Endothelial cell of umbilical vein (primary cell): ENCODE results near the gene CFAP43. TPM values are rescaled to one million over a fixed set of nuclear protein-coding genes. Genes with fewer than 3 reads are reported as not detected.
"Not testable (repeated sequence)": the region's sequence is repeated elsewhere in the genome, so short reads cannot be mapped to it uniquely, and the experiment has no call there.

ENCODE experiments used
- BruUV-seq: library from RNA; stranded (reverse); fragments of 400-500 nt; replicated peaks from 2 replicates; lab custom pipeline; 2021; lab: Mats Ljungman, UMichigan
- CTCF ChIA-PET: fragments of 300-600, 350-600 bp; sonication (Branson Sonifier 250); formaldehyde crosslinking; loops from one replicate; lab custom pipeline; 2021; ENCODE audit warnings: antibody characterized with exemption, inconsistent platforms; lab: Charles Lee
- POLR2A ChIA-PET: fragments of 300-600, 350-600 bp; sonication (Branson Sonifier 250); formaldehyde crosslinking; loops from one replicate; lab custom pipeline; 2021; ENCODE audit warnings: antibody characterized with exemption, inconsistent platforms; lab: Charles Lee
- DNase-seq: peaks from one replicate; pipeline ENCODE4 v3.0.0-alpha.2; 2011; ENCODE audit warnings: low read depth, low spot score
- FAIRE-seq: peaks from 2 replicates; lab custom pipeline; 2011; peaks lifted over from hg19 to GRCh38; lab: Jason Lieb, UNC
- H2AFZ ChIP-seq: 2 replicates; pipeline ENCODE4 v1.6.0; 2012; ENCODE audit warnings: low read depth, low read length, control low read depth, inconsistent platforms
- H3K27ac ChIP-seq: 2 replicates; pipeline ENCODE4 v1.5.1; 2011; ENCODE audit warnings: low read depth, mild to moderate bottlenecking, control low read depth, low read length, moderate library complexity; ENCODE audit not compliant: insufficient read depth
- H3K27me3 ChIP-seq, 2 experiments: 2 replicates each; pipeline versions ENCODE4 v1.6.0 to v1.6.1; 2011; ENCODE audit warnings: low read length in 2 of 2, mixed read lengths in 1 of 2; ENCODE audit not compliant: control insufficient read depth in 2 of 2, insufficient read depth in 2 of 2
- H3K36me3 ChIP-seq, 2 experiments: 2 replicates in 1 of 2; 3 replicates in 1 of 2; pipeline ENCODE4 v1.5.1; 2011; ENCODE audit warnings: low read length in 2 of 2, mild to moderate bottlenecking in 1 of 2, moderate library complexity in 1 of 2; ENCODE audit not compliant: control insufficient read depth in 2 of 2, insufficient read depth in 2 of 2; ENCODE audit errors: extremely low read depth in 1 of 2
- H3K4me1 ChIP-seq: 3 replicates; pipeline ENCODE4 v1.5.1; 2011; ENCODE audit warnings: mild to moderate bottlenecking, low read length; ENCODE audit not compliant: control insufficient read depth, insufficient read depth; ENCODE audit errors: extremely low read depth
- H3K4me2 ChIP-seq: 2 replicates; pipeline ENCODE4 v1.6.1; 2011; ENCODE audit warnings: low read length, control low read depth, mixed read lengths; ENCODE audit not compliant: insufficient read depth
- H3K4me3 ChIP-seq, 3 experiments: fragments of 200-600 bp in 1 of 3; sonication (generic), shearing (Covaris generic) in 1 of 3; replicated peaks in 1 of 3; 2 replicates each; pipeline ENCODE4 v1.5.1; 2011 to 2016; ENCODE audit warnings: control low read depth in 3 of 3, low read length in 3 of 3, mild to moderate bottlenecking in 2 of 3, inconsistent platforms in 1 of 3, low read depth in 1 of 3, moderate library complexity in 1 of 3; ENCODE audit not compliant: insufficient read depth in 1 of 3
- H3K79me2 ChIP-seq: 2 replicates; pipeline ENCODE4 v1.6.0; 2012; ENCODE audit warnings: low read length, inconsistent platforms; ENCODE audit not compliant: control insufficient read depth, insufficient read depth
- H3K9ac ChIP-seq: replicated peaks from 2 replicates; pipeline ENCODE3; 2011; ENCODE audit warnings: low read length, control low read depth; ENCODE audit not compliant: insufficient read depth; ENCODE audit errors: extremely low read depth
- H3K9me1 ChIP-seq: replicated peaks from 3 replicates; pipeline ENCODE4 v1.6.0; 2011; ENCODE audit warnings: mild to moderate bottlenecking, low read length; ENCODE audit not compliant: control insufficient read depth, insufficient read depth; ENCODE audit errors: extremely low read depth
- H3K9me3 ChIP-seq: replicated peaks from 2 replicates; pipeline ENCODE4 v1.5.1; 2012; ENCODE audit warnings: low read length, inconsistent platforms; ENCODE audit not compliant: control insufficient read depth, insufficient read depth
- H4K20me1 ChIP-seq: replicated peaks from 2 replicates; pipeline ENCODE3; 2011; ENCODE audit warnings: mild to moderate bottlenecking, low read length; ENCODE audit not compliant: control insufficient read depth, insufficient read depth; ENCODE audit errors: extremely low read depth
- EZH2 ChIP-seq: IDR thresholded peaks from 2 replicates; pipeline ENCODE4 v1.6.1; 2012; ENCODE audit warnings: borderline replicate concordance, low read depth, mild to moderate bottlenecking, moderate library complexity, low read length, inconsistent platforms; ENCODE audit not compliant: severe bottlenecking
- FOS ChIP-seq: IDR thresholded peaks from 2 replicates; pipeline ENCODE4 v1.6.1; 2011; ENCODE audit warnings: mild to moderate bottlenecking, low read length, moderate library complexity, borderline replicate concordance; ENCODE audit not compliant: insufficient read depth
- GATA2 ChIP-seq: IDR thresholded peaks from 2 replicates; pipeline ENCODE4 v1.7.0; 2011; ENCODE audit warnings: low read depth, mild to moderate bottlenecking, moderate library complexity, mixed read lengths, low read length; ENCODE audit not compliant: insufficient read length, insufficient read depth
- JUN ChIP-seq: IDR thresholded peaks from 2 replicates; pipeline ENCODE4 v1.6.1; 2011; ENCODE audit warnings: borderline replicate concordance, low read depth; ENCODE audit not compliant: insufficient read length, insufficient read depth
- MAX ChIP-seq: IDR thresholded peaks from 2 replicates; pipeline ENCODE4 v1.6.1; 2011; ENCODE audit not compliant: insufficient read depth, insufficient read length
- MYC ChIP-seq: IDR thresholded peaks from one replicate; pipeline ENCODE4 v1.6.1; 2011; ENCODE audit warnings: mild to moderate bottlenecking, low read depth, low read length
- POLR2A ChIP-seq: IDR thresholded peaks from 2 replicates; pipeline ENCODE4 v1.6.1; 2012; ENCODE audit warnings: low read depth, mild to moderate bottlenecking, control low read depth, low read length
- POLR2AphosphoS5 ChIP-seq: IDR thresholded peaks from 2 replicates; pipeline ENCODE4 v1.6.1; 2012; ENCODE audit warnings: low read depth, mild to moderate bottlenecking, control low read depth, low read length, moderate library complexity; ENCODE audit not compliant: insufficient read depth
- dilution Hi-C: fragments of 300-500 bp; cut with MboI; formaldehyde crosslinking; loops from one replicate; pipeline ENCODE4 v1.15.0; 2019; ENCODE audit warnings: low sequenced_read_pairs; ENCODE audit not compliant: extremely low pct_ligation_motif_present
- intact Hi-C: fragments of 100-400 bp; cut with micrococcal nuclease; formaldehyde crosslinking; loops from one replicate; pipeline ENCODE4 v1.10.0; 2022
- polyA plus RNA-seq, 4 experiments: library from polyadenylated mRNA; depleted of rRNA in 3 of 4; stranded (reverse) in 3 of 4; unstranded in 1 of 4; fragments of >200 nt; gene quantifications; 2 replicates each; pipeline versions ENCODE4 v1.2.1 to v1.2.3, GENCODE V29; 2011 to 2012; ENCODE audit warnings: missing spikeins in 1 of 4
- total RNA-seq: library from RNA; stranded (reverse); gene quantifications from 2 replicates; pipeline ENCODE4 v1.2.3, GENCODE V29; 2021
- TF ChIP-seq, protein P1 (sequence below), 2 donors: IDR thresholded peaks; 1 replicate in 1 of 2; 2 replicates in 1 of 2; pipeline ENCODE4 v1.5.1; 2011; ENCODE audit warnings: low read length in 2 of 2, mild to moderate bottlenecking in 2 of 2, moderate library complexity in 2 of 2, control low read depth in 1 of 2, inconsistent platforms in 1 of 2, low read depth in 1 of 2; ENCODE audit not compliant: insufficient read depth in 1 of 2; ENCODE audit errors: extremely low read depth in 1 of 2

Gene CFAP43
- total and polyA plus RNA-seq, 2 donors (not counting 3 experiments of a cell fraction or from before 2014, with no cell fraction given) = 0.04 TPM; not detected in 1

DNA sequence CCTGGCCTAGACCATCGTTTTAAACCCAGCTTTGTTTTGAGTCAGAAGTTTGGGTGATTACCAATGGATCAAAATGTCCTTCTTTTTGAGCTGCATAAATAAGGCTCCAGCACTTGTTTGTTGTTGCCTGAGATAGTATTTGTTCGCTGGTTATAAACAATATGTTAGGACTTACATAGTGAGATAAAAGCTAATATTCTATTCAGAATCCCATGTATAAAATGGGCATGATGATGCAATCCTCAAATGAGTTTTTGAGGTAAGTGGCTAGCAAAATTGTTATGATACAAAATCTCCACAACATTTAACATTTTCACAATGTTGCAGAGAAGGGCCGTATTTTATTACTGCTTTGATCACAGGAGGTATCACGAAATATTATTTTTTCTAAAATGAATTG is 48.5 kb downstream of the CFAP43 start:
- intact Hi-C loops (no loop called here), dilution Hi-C loops (no loop called here)
- TF ChIP-seq MAX = no peak
- TF ChIP-seq GATA2 = no peak
- TF ChIP-seq, protein P1, sequence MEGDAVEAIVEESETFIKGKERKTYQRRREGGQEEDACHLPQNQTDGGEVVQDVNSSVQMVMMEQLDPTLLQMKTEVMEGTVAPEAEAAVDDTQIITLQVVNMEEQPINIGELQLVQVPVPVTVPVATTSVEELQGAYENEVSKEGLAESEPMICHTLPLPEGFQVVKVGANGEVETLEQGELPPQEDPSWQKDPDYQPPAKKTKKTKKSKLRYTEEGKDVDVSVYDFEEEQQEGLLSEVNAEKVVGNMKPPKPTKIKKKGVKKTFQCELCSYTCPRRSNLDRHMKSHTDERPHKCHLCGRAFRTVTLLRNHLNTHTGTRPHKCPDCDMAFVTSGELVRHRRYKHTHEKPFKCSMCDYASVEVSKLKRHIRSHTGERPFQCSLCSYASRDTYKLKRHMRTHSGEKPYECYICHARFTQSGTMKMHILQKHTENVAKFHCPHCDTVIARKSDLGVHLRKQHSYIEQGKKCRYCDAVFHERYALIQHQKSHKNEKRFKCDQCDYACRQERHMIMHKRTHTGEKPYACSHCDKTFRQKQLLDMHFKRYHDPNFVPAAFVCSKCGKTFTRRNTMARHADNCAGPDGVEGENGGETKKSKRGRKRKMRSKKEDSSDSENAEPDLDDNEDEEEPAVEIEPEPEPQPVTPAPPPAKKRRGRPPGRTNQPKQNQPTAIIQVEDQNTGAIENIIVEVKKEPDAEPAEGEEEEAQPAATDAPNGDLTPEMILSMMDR (IDR thresholded peaks at IDR 0.05; ENCODE audit: extremely low read depth in 1 of 2, insufficient read depth in 1 of 2, low read depth in 1 of 2, low read length in 2 of 2) = no peak
- no peak for TF ChIP-seq MYC
- TF ChIP-seq POLR2A = no peak
- no peak for TF ChIP-seq EZH2
- TF ChIP-seq JUN = no peak
- no peak for TF ChIP-seq POLR2AphosphoS5
- no peak for TF ChIP-seq FOS
- H4K20me1 ChIP-seq = no peaks in the 10 kb centered on the region
- no peak overlapping the region for H2AFZ ChIP-seq
- no peaks in the 10 kb centered on the region for H3K9me3 ChIP-seq
- no peaks in the 10 kb centered on the region for H3K36me3 ChIP-seq
- H3K4me3 ChIP-seq = no peak overlapping the region
- DNase-seq (no peak), FAIRE-seq (no peak)
- H3K9me1 ChIP-seq = no peaks in the 10 kb centered on the region
- H3K4me2 ChIP-seq = no peak overlapping the region
- H3K4me1 ChIP-seq = no peaks in the 10 kb centered on the region
- H3K27ac ChIP-seq = no peak overlapping the region
- POLR2A ChIA-PET = no interaction called here
- CTCF ChIA-PET = no interaction called here
- H3K79me2 ChIP-seq = no peaks in the 10 kb centered on the region
- H3K27me3 ChIP-seq = peaks cover 6 to 19% of the 10 kb centered on the region in 2 experiments
- BruUV-seq = no TSS peak
- no peak overlapping the region for H3K9ac ChIP-seq

DNA sequence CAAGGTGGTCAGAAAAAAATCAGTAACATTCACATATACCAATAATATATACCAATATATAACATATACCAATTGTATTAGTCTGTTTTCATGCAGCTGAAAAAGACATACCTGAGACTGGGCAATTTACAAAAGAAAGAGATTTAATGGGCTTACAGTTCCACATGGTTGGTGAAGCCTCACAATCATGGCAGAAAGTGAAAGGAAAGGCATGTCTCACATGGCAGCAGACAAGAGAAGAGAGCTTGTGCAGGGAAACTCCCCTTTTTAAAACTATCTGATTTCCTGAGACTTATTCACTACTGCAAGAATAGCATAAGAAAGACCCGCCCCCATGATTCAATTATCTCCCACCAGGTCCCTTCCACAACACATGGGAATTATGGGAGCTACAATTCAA is 58.0 kb downstream of the CFAP43 start:
- H3K9me3 ChIP-seq, H3K4me2 ChIP-seq, BruUV-seq, H4K20me1 ChIP-seq, FAIRE-seq, H2AFZ ChIP-seq, H3K4me3 ChIP-seq, CTCF ChIA-PET, POLR2A ChIA-PET, intact Hi-C loops, H3K9me1 ChIP-seq, H3K79me2 ChIP-seq, dilution Hi-C loops, H3K9ac ChIP-seq, H3K4me1 ChIP-seq, DNase-seq, H3K36me3 ChIP-seq, H3K27ac ChIP-seq: not testable (repeated sequence)
- H3K27me3 ChIP-seq = peaks cover 5 to 29% of the 10 kb centered on the region in 2 experiments
